Large intestine (tissue), 3 donors: Measurements from ENCODE around the gene TBPL2. TPM values are rescaled to one million over a fixed set of nuclear protein-coding genes. Genes with fewer than 3 reads are reported as not detected.

Experiments used
- DNase-seq, 2 donors: peaks; one replicate each; pipeline versions ENCODE4 v3.0.0 to v3.0.0-alpha.2; 2013
- H3K27ac ChIP-seq: one replicate; pipeline ENCODE4 v1.5.1; 2013; ENCODE audit warnings: low read length
- H3K27me3 ChIP-seq: 2 replicates; pipeline ENCODE4 v1.6.1; 2013; ENCODE audit warnings: low read length; ENCODE audit not compliant: control insufficient read depth, insufficient read depth
- H3K36me3 ChIP-seq: 2 replicates; pipeline ENCODE4 v1.6.1; 2013; ENCODE audit warnings: low read length; ENCODE audit not compliant: control insufficient read depth, insufficient read depth
- H3K4me1 ChIP-seq: one replicate; pipeline ENCODE4 v1.6.1; 2013; ENCODE audit warnings: low read length; ENCODE audit not compliant: control insufficient read depth, insufficient read depth
- H3K4me3 ChIP-seq: one replicate; pipeline ENCODE4 v1.5.1; 2013; ENCODE audit warnings: low read length
- H3K9me3 ChIP-seq: one replicate; pipeline ENCODE4 v1.6.1; 2013; ENCODE audit warnings: mild to moderate bottlenecking, low read depth, low read length, moderate library complexity; ENCODE audit not compliant: control insufficient read depth
- WGBS: methylation state at CpG from one replicate; pipeline ENCODE4 v1.1.5; 2013; ENCODE audit warnings: low lambda C conversion rate; ENCODE audit not compliant: insufficient coverage; 5-methylcytosine and 5-hydroxymethylcytosine counted together
- polyA plus RNA-seq: library from polyadenylated mRNA; unstranded; fragments of 120-200 nt; gene quantifications from one replicate; pipeline ENCODE4 v1.2.1, GENCODE V29; 2013

Gene TBPL2
- polyA plus RNA-seq, 1 donor = 0.01 TPM

DNA sequence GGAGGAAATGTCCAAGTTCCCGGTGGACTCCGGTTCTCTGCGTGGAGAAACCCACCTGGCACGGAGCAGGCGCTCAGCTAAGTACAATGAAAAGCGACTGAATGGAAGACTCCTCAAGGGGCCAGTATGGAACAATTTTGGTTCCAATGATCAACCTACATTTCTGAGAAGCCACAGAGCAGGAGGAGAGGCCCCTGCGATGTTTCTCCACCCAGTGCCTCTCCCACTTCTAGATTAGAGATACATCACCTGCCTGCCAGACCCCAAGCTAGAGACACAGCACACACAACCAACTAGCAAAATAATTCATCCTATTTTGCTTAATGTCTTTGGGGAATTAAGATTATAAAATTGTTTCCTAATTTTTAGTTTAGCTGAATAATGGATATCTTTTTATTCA, 67.6 kb downstream of the TBPL2 start:
- no peak for DNase-seq
- Histone ChIP-seq H3K4me3 (no peak overlapping the region), H3K9me3 (no peaks in the 10 kb centered on the region), H3K4me1 (no peaks in the 10 kb centered on the region), H3K36me3 (peaks cover 41% of the 10 kb centered on the region), H3K27me3 (no peaks in the 10 kb centered on the region), H3K27ac (no peak overlapping the region)
- no CpG with 5 or more reads among the region's 7 CpGs for WGBS

DNA sequence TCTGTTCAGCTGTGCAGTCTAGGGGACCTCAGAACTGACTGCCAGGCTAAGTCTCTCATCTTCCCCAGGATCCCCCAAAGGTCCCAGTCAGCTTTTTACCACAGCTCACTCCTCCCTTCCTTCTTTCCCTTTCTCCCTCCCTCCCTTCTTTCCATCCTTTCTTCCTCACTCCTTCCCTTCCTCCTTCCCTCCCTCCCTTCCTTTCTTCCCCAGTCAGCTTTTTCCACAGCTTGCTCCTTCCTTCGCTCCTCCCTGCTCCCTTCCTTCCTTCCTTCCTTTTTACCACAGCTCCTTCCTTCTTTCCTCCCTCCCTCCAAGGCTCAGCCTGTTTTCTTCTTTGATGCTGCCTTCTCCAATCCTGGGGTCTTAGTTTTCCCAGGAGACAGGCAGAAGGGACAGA, 68.0 kb downstream of the TBPL2 start:
- H3K27me3 ChIP-seq = no peaks in the 10 kb centered on the region
- no peak overlapping the region for H3K27ac ChIP-seq
- H3K9me3 ChIP-seq = no peaks in the 10 kb centered on the region
- WGBS = 100% methylated on average over 1 of the region's 1 CpG
- no peak overlapping the region for H3K4me3 ChIP-seq
- DNase-seq = no peak
- no peaks in the 10 kb centered on the region for H3K4me1 ChIP-seq
- H3K36me3 ChIP-seq = peaks cover 41% of the 10 kb centered on the region

DNA sequence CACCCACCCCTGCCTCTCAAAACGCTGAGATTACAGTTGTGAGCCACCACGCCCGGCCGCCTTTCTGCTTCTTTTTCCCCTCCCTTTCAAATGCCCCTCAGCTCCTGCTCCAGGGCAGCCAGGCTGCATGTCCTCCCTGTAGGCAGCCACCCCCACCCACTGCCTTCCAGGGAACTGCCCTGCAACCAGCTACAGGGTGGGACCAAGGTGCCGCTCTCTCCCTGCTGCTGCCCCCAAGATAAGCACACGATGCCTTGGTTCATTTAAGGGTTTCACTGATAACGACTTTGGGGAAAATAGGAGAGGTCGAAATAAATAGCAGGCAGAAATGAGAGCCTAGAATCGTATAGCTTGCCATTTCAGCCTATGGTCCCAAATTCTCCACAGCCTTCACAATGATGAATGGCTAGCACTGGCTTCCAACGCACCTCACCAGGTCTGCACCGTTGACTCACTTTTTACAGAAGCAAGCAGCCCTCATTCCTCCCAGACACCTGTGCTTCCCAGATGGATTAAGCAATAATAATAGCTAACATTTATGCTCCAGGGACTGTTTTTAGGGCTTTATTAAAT, 69.4 kb downstream of the TBPL2 start:
- no peaks in the 10 kb centered on the region for H3K9me3 ChIP-seq
- no peaks in the 10 kb centered on the region for H3K4me1 ChIP-seq
- no peak overlapping the region for H3K27ac ChIP-seq
- WGBS = no CpG with 5 or more reads among the region's 11 CpGs
- H3K4me3 ChIP-seq = no peak overlapping the region
- H3K36me3 ChIP-seq = peaks cover 28% of the 10 kb centered on the region
- no peak for DNase-seq
- no peaks in the 10 kb centered on the region for H3K27me3 ChIP-seq

DNA sequence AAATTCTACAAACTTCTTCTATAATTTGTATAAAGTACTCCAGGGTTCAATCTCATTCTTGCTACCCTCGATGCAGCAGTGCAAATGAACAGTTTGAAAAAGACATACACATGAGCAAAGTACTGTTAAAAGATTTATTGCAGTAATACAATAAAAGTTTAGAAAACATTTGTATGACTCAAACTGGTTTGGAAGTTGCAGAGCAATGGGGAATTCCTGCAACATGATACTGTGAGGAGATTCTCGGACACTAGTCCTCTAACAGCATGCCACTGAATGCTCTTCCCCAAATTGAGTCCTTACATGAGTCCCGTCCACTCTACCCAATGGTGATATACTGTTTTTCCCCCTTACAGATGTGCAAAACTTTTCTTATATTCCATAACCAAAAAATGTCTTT, 74.1 kb downstream of the TBPL2 start:
- no peaks in the 10 kb centered on the region for H3K9me3 ChIP-seq
- no peak overlapping the region for H3K4me3 ChIP-seq
- no peaks in the 10 kb centered on the region for H3K4me1 ChIP-seq
- H3K27me3 ChIP-seq = no peaks in the 10 kb centered on the region
- WGBS = no CpG with 5 or more reads among the region's 3 CpGs
- DNase-seq = no peak
- H3K27ac ChIP-seq = no peak overlapping the region
- peaks cover 23% of the 10 kb centered on the region for H3K36me3 ChIP-seq

Other genes starting within 250 kb of the TBPL2 start
- gene DLGAP5, start 249.0 kb downstream of the TBPL2 start, polyA plus RNA-seq = 11.6 TPM
- gene FBXO34, start 169.2 kb downstream of the TBPL2 start, polyA plus RNA-seq = 25.5 TPM
- 18.2 TPM for gene ATG14, start 28.8 kb downstream of the TBPL2 start, polyA plus RNA-seq
- 109 TPM for gene KTN1, start 139.6 kb upstream of the TBPL2 start, polyA plus RNA-seq